Testis (tissue), 5 donors: ENCODE measurements around the gene PERP. TPM values are rescaled to one million over a fixed set of nuclear protein-coding genes. Genes with fewer than 3 reads are reported as not detected.
A peak's percentile ranks its signal among the peaks of the same experiment; 100 is the strongest.

Source experiments
- DNase-seq: peaks from one replicate; pipeline ENCODE4 v3.0.0-alpha.2; 2019
- H3K27ac ChIP-seq, 2 donors: fragments of 200-600 bp; sonication (generic); one replicate each; pipeline ENCODE4 v1.5.1; 2019
- H3K27me3 ChIP-seq: fragments of 200-600 bp; sonication (generic); one replicate; pipeline ENCODE4 v1.5.1; 2019
- H3K36me3 ChIP-seq: fragments of 200-600 bp; sonication (generic); one replicate; pipeline ENCODE4 v1.5.1; 2017; ENCODE audit warnings: low read depth; ENCODE audit errors: missing control alignments
- H3K4me1 ChIP-seq: fragments of 200-600 bp; sonication (generic); one replicate; pipeline ENCODE4 v1.5.1; 2019
- H3K4me3 ChIP-seq, 2 donors: fragments of 200-600 bp; sonication (generic); one replicate each; pipeline ENCODE4 v1.5.1; 2017 to 2019
- H3K9me3 ChIP-seq: fragments of 200-600 bp; sonication (generic); one replicate; pipeline ENCODE4 v1.5.1; 2017
- POLR2A ChIP-seq: fragments of 450-650 bp; IDR thresholded peaks from one replicate; pipeline ENCODE4 v1.6.1; 2017; ENCODE audit warnings: antibody characterized with exemption, mild to moderate bottlenecking, moderate library complexity
- WGBS, 2 donors: methylation state at CpG; one replicate each; pipeline ENCODE4 v1.1.5; 2018; 5-methylcytosine and 5-hydroxymethylcytosine counted together
- intact Hi-C: fragments of 100-400 bp; cut with DNase I; formaldehyde crosslinking; loops from one replicate; pipeline ENCODE4 v1.15.1; 2023; ENCODE audit warnings: low total_unique reads
- long read RNA-seq, 2 donors: transcript quantifications; one replicate each; lab custom pipeline, GENCODE V29; 2026
- polyA plus RNA-seq: library from polyadenylated mRNA; stranded (reverse); fragments of 350-450 nt; fragmentation: Illumina TruSeq; extraction: RNeasy Lipid Tissue Mini Kit (QIAGEN cat#74804); gene quantifications from one replicate; pipeline ENCODE4 v1.2.3, GENCODE V29; 2014; ENCODE audit warnings: low read depth, low replicate concordance; ENCODE audit not compliant: insufficient read depth
- total RNA-seq, 2 donors: library from RNA; depleted of rRNA; stranded (reverse); fragments of >200 nt; gene quantifications; one replicate each; pipeline ENCODE4 v1.2.3, GENCODE V29; 2016
- TF ChIP-seq, protein P1 (sequence below), 3 experiments: fragments of 450-650 bp in 2 of 3; fragments of 200-600 bp in 1 of 3; sonication (generic) in 1 of 3; IDR thresholded peaks; one replicate each; pipeline ENCODE4 v1.5.1; 2016 to 2019; ENCODE audit warnings: antibody characterized with exemption in 3 of 3, mild to moderate bottlenecking in 2 of 3, moderate library complexity in 1 of 3

Gene PERP
- total RNA-seq (1 to 10 TPM; 7.0 to 8.2 TPM), polyA plus RNA-seq (13.8 TPM)
- long read RNA-seq, donor 1, full-length matches to known transcripts = 16 of 16 reads
- long read RNA-seq, donor 1, partial matches to known transcripts = 0 of 16 reads
- long read RNA-seq, donor 1, other reads (novel, unspliced or antisense) = 0 of 16 reads
- long read RNA-seq, donor 2, full-length matches to known transcripts = 7 of 7 reads
- long read RNA-seq, donor 2, partial matches to known transcripts = 0 of 7 reads
- long read RNA-seq, donor 2, other reads (novel, unspliced or antisense) = 0 of 7 reads

GRCh38 chr6:138107078-138107751 lies at the start of gene PERP:
Gene PERP (minus strand): TSS chr6:138107419. CDS start chr6:138107340, 79 bp downstream.
- TF ChIP-seq, protein P1, sequence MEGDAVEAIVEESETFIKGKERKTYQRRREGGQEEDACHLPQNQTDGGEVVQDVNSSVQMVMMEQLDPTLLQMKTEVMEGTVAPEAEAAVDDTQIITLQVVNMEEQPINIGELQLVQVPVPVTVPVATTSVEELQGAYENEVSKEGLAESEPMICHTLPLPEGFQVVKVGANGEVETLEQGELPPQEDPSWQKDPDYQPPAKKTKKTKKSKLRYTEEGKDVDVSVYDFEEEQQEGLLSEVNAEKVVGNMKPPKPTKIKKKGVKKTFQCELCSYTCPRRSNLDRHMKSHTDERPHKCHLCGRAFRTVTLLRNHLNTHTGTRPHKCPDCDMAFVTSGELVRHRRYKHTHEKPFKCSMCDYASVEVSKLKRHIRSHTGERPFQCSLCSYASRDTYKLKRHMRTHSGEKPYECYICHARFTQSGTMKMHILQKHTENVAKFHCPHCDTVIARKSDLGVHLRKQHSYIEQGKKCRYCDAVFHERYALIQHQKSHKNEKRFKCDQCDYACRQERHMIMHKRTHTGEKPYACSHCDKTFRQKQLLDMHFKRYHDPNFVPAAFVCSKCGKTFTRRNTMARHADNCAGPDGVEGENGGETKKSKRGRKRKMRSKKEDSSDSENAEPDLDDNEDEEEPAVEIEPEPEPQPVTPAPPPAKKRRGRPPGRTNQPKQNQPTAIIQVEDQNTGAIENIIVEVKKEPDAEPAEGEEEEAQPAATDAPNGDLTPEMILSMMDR (IDR thresholded peaks at IDR 0.05) = no peak
- no peak for TF ChIP-seq POLR2A
- Histone ChIP-seq H3K27me3 (no peaks in the 10 kb centered on the region), H3K4me3 (peak within 1 kb of the TSS; percentile 55 to 74), H3K4me1 (no peaks in the 10 kb centered on the region), H3K9me3 (no peaks in the 10 kb centered on the region), H3K27ac (peak within 1 kb of the TSS in 1 of 2 donors; percentile 57), H3K36me3 (no peaks in the 10 kb centered on the region)
- DNase-seq = peak; percentile 69
- 1% methylated on average over 19 to 74 of the region's 83 CpGs for WGBS, 2 donors
- intact Hi-C loops = loop anchor here (10.0 kb wide), 1 partner anchor 102 kb away; no protein-coding TSS in a partner anchor

GRCh38 chr6:138155443-138155842 lies 48.2 kb upstream of the PERP start:
- WGBS, 2 donors = 60 to 86% methylated on average over 1 of the region's 1 CpG
- no peaks in the 10 kb centered on the region for H3K27me3 ChIP-seq
- TF ChIP-seq POLR2A = no peak
- TF ChIP-seq, protein P1 (IDR thresholded peaks at IDR 0.05) = no peak
- intact Hi-C loops = no loop called here
- H3K9me3 ChIP-seq = no peaks in the 10 kb centered on the region
- H3K4me3 ChIP-seq = no peak overlapping the region
- H3K4me1 ChIP-seq = no peaks in the 10 kb centered on the region
- H3K27ac ChIP-seq = no peak overlapping the region
- H3K36me3 ChIP-seq = no peaks in the 10 kb centered on the region
- DNase-seq = no peak

DNA sequence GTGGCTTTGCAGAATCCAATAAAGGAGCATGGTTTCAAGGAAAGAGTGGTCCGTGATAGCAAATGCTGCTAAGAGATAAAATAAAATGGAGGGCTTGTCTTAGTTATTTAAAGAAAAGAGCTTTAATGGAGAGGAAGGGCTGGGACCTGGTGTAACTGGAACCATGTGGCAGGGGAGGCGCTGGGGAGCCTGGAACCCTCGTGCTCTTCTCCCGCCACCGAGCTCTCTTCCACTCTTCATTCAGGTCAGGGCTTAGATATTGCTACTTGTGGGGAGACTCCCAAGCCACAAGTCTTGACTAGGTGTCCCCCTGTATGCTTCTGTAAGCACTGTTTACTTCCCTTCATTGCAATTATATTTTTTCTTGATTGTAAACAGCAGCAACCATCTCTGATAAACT lies 39.3 kb upstream of the PERP start:
- no peak for DNase-seq
- H3K4me1 ChIP-seq = no peaks in the 10 kb centered on the region
- no peak overlapping the region for H3K27ac ChIP-seq
- intact Hi-C loops = no loop called here
- H3K9me3 ChIP-seq = no peaks in the 10 kb centered on the region
- no peaks in the 10 kb centered on the region for H3K36me3 ChIP-seq
- TF ChIP-seq POLR2A = no peak
- TF ChIP-seq, protein P1 (IDR thresholded peaks at IDR 0.05) = no peak
- WGBS, 2 donors = 76 to 84% methylated on average over 5 of the region's 5 CpGs
- no peak overlapping the region for H3K4me3 ChIP-seq
- no peaks in the 10 kb centered on the region for H3K27me3 ChIP-seq

GRCh38 chr6:138145402-138145801 lies 38.2 kb upstream of the PERP start:
- TF ChIP-seq, protein P1 (IDR thresholded peaks at IDR 0.05) = no peak
- TF ChIP-seq POLR2A = no peak
- H3K27me3 ChIP-seq = no peaks in the 10 kb centered on the region
- no peaks in the 10 kb centered on the region for H3K9me3 ChIP-seq
- 85 to 97% methylated on average over 3 of the region's 3 CpGs for WGBS, 2 donors
- intact Hi-C loops = no loop called here
- no peaks in the 10 kb centered on the region for H3K4me1 ChIP-seq
- DNase-seq = no peak
- no peak overlapping the region for H3K4me3 ChIP-seq
- H3K36me3 ChIP-seq = no peaks in the 10 kb centered on the region
- no peak overlapping the region for H3K27ac ChIP-seq
